Measurements from ENCODE around the gene RTL10.

GRCh38 chr22:19900707-19901436, 46.2 kb upstream of the RTL10 start:
- TF ChIP-seq EZH2 (IDR thresholded peaks at IDR 0.05; ENCODE audit: borderline replicate concordance, insufficient read depth, low read length, poor library complexity, severe bottlenecking) (no peak), EP300 (conservative IDR thresholded peaks at IDR 0.05; ENCODE audit: poor library complexity, severe bottlenecking) (no peak), MXI1 (conservative IDR thresholded peaks at IDR 0.05; ENCODE audit: poor library complexity, severe bottlenecking) (no peak), RAD21 (conservative IDR thresholded peaks at IDR 0.05) (no peak)
- TF ChIP-seq, protein P1, sequence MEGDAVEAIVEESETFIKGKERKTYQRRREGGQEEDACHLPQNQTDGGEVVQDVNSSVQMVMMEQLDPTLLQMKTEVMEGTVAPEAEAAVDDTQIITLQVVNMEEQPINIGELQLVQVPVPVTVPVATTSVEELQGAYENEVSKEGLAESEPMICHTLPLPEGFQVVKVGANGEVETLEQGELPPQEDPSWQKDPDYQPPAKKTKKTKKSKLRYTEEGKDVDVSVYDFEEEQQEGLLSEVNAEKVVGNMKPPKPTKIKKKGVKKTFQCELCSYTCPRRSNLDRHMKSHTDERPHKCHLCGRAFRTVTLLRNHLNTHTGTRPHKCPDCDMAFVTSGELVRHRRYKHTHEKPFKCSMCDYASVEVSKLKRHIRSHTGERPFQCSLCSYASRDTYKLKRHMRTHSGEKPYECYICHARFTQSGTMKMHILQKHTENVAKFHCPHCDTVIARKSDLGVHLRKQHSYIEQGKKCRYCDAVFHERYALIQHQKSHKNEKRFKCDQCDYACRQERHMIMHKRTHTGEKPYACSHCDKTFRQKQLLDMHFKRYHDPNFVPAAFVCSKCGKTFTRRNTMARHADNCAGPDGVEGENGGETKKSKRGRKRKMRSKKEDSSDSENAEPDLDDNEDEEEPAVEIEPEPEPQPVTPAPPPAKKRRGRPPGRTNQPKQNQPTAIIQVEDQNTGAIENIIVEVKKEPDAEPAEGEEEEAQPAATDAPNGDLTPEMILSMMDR (IDR thresholded peaks at IDR 0.05; ENCODE audit: poor library complexity, severe bottlenecking): no peak
- TF ChIP-seq, protein P2, sequence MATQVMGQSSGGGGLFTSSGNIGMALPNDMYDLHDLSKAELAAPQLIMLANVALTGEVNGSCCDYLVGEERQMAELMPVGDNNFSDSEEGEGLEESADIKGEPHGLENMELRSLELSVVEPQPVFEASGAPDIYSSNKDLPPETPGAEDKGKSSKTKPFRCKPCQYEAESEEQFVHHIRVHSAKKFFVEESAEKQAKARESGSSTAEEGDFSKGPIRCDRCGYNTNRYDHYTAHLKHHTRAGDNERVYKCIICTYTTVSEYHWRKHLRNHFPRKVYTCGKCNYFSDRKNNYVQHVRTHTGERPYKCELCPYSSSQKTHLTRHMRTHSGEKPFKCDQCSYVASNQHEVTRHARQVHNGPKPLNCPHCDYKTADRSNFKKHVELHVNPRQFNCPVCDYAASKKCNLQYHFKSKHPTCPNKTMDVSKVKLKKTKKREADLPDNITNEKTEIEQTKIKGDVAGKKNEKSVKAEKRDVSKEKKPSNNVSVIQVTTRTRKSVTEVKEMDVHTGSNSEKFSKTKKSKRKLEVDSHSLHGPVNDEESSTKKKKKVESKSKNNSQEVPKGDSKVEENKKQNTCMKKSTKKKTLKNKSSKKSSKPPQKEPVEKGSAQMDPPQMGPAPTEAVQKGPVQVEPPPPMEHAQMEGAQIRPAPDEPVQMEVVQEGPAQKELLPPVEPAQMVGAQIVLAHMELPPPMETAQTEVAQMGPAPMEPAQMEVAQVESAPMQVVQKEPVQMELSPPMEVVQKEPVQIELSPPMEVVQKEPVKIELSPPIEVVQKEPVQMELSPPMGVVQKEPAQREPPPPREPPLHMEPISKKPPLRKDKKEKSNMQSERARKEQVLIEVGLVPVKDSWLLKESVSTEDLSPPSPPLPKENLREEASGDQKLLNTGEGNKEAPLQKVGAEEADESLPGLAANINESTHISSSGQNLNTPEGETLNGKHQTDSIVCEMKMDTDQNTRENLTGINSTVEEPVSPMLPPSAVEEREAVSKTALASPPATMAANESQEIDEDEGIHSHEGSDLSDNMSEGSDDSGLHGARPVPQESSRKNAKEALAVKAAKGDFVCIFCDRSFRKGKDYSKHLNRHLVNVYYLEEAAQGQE (IDR thresholded peaks at IDR 0.05; ENCODE audit: borderline replicate concordance): no peak
